Skeletal muscle tissue (tissue), 4 donors: ENCODE measurements around the gene FBXO28. TPM values are rescaled to one million over a fixed set of nuclear protein-coding genes. Genes with fewer than 3 reads are reported as not detected.
A peak's percentile ranks its signal among the peaks of the same experiment; 100 is the strongest.

ENCODE experiments used
- H3K27ac ChIP-seq: one replicate; pipeline ENCODE4 v1.7.0; 2013; ENCODE audit warnings: mild to moderate bottlenecking, low read depth, low read length, inconsistent platforms
- H3K27me3 ChIP-seq, 3 donors: one replicate each; pipeline ENCODE4 v1.7.0; 2013; ENCODE audit warnings: low read length in 3 of 3; ENCODE audit not compliant: control insufficient read depth in 3 of 3, insufficient read depth in 3 of 3
- H3K36me3 ChIP-seq, 3 donors: one replicate each; pipeline ENCODE4 v1.7.0; 2013; ENCODE audit warnings: low read length in 3 of 3; ENCODE audit not compliant: control insufficient read depth in 3 of 3, insufficient read depth in 3 of 3
- H3K4me1 ChIP-seq, 3 donors: one replicate each; pipeline ENCODE4 v1.7.0; 2013; ENCODE audit warnings: low read length in 3 of 3, mild to moderate bottlenecking in 3 of 3; ENCODE audit not compliant: control insufficient read depth in 3 of 3, insufficient read depth in 3 of 3
- H3K4me3 ChIP-seq, 3 donors: one replicate each; pipeline ENCODE4 v1.7.0; 2013; ENCODE audit warnings: low read length in 3 of 3
- H3K9ac ChIP-seq, 3 donors: one replicate each; pipeline ENCODE4 v1.7.0; 2013; ENCODE audit warnings: low read length in 3 of 3, mild to moderate bottlenecking in 3 of 3, moderate library complexity in 2 of 3, low read depth in 1 of 3
- H3K9me3 ChIP-seq, 3 donors: one replicate each; pipeline ENCODE4 v1.7.0; 2013; ENCODE audit warnings: low read length in 3 of 3; ENCODE audit not compliant: control insufficient read depth in 3 of 3
- total RNA-seq: library from RNA; depleted of rRNA; stranded (reverse); fragments of >200 nt; gene quantifications from one replicate; pipeline ENCODE4 v1.2.3, GENCODE V29; 2014
- donor health status: Osteomylitis.

The FBXO28 gene
- total RNA-seq, 1 donor from 2014 or later: 19.3 TPM

DNA sequence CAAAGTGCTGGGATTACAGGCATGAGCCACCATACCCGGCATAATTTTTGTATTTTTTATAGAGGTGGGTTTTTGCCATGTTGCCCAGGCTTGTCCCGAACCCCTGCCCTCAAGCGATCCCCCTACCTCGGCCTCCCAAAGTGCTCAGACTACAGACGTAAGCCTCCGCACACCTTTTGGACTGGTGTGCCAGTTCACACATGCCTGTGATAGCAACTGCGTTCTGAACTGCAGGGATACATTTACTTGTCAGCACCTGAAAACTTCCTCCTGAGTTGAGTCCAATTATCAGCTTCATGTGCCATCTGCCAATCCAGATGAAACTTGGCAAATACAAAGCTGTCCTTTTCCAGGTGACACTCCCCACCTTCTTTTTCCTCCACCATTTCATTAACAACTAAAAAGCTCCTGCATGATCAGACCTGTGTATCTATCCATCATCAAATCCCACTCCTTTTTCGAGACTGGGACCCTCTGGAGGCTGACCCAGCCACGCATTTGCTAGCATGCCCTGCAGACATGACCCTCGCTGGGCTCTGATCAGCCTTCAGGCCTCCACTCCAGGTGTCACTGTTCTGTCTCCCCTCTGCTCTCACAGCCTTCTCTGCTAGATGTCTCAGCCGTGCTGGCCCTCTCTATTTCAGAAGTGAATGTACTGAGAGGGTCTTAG, 67.0 kb downstream of the FBXO28 start:
- Histone ChIP-seq H3K9me3 (no peaks in the 10 kb centered on the region), H3K4me1 (peaks cover 9 to 15% (median 13%) of the 10 kb centered on the region in 3 donors), H3K9ac (no peak overlapping the region), H3K36me3 (no peaks in the 10 kb centered on the region), H3K4me3 (no peak overlapping the region), H3K27ac (no peak overlapping the region), H3K27me3 (no peaks in the 10 kb centered on the region)

DNA sequence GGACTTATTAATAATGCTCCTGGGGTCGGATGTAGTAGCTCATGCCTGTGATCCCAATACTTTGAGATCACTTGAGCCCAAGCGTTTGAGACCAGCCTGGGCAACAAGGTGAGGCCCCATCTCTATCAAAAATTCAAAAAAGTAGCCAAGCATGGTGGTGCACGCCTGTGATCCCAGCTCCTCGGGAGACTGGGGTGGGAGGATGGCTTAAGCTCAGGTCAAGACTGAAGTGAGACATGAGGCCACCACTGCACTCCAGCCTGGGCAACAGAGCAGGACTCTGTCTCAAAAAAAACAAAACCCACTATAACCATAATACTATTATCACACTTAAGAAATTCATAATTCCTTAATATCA, 67.5 kb downstream of the FBXO28 start:
- Histone ChIP-seq H3K27me3 (no peaks in the 10 kb centered on the region), H3K4me1 (peaks cover 9 to 15% (median 13%) of the 10 kb centered on the region in 3 donors), H3K9me3 (no peaks in the 10 kb centered on the region), H3K9ac (no peak overlapping the region), H3K36me3 (no peaks in the 10 kb centered on the region), H3K27ac (no peak overlapping the region), H3K4me3 (no peak overlapping the region)

DNA sequence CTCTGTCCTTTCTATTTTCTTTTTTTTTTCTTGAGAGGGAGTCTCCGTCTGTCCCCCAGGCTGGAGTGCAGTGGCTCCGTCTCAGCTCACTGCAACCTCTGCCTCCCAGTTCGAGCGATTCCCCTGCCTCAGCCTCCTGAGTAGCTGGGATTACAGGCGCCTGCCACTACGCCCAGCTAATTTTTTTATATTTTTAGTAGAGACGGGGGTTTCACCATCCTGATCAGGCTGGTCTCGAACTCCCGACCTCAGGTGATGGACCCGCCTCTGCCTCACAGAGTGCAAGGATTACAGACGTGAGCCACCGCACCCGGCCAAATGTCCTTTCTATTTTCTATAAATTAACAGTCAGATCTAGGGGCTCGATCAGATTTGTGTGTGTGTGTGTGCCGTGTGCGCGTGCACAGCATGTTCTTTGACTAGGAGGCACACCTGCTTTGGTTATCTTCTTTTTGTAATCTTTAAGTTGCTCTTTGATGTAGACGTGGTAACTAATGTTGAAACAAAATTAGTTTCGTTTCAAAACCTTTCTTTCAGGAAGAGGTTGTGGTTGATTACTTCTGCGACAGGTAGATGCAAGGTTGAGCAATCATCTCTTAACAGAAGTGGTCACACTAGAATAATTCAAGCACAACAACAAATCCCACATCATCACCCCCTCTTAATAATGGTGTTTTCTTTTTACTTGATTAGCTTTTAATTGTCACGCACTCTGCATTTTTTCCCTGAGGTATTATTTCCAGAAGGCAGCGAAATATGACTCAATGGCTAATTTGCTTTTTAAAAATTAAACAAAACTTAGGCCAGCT, 68.3 kb downstream of the FBXO28 start:
- Histone ChIP-seq H3K4me1 (peaks cover 9 to 15% (median 13%) of the 10 kb centered on the region in 3 donors), H3K4me3 (peak overlapping the region; percentile 75 to 92 (median 79)), H3K27ac (peak overlapping the region; percentile 88), H3K27me3 (no peaks in the 10 kb centered on the region), H3K36me3 (no peaks in the 10 kb centered on the region), H3K9ac (peak overlapping the region; percentile 57 to 93 (median 88)), H3K9me3 (no peaks in the 10 kb centered on the region)

DNA sequence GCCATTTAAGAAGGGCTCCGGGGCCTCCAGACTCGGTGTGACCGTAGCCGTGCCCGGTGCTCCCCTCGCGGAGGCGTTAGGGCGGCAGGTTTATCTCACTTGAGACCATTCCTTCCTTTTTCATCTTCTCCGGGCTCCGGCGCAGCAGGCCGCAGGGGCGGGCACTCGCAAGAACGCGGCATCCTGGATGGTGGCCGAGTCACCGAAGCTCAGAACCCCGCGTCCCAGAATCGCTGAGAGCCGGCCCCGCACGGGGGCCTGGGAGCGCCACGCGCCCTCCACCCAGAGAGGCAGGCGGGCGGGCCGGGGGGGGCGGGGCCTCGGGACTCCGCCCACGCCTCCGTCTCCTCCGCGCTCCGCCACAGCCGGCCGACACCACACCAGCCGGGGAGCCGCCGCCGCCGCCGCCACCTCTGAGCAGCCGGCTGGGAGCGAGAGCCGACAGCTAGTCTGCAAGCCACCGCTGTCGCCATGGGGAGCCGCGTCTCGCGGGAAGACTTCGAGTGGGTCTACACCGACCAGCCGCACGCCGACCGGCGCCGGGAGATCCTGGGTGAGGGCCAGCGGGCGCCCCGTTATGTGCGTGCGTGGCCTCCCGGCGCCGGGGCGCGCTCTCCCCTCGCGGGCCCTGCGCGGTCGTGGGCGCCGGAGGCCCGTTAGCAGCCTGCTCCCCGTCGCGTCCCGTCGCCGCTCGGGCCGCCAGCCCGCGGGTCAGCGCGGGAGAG, 69.1 kb downstream of the FBXO28 start, which contains the start of gene DEGS1:
Gene DEGS1, plus strand, starts transcription at position 375 of the 725 bp plus-strand sequence. Its CDS starts 97 bp downstream, at position 472.
- no peaks in the 10 kb centered on the region for H3K27me3 ChIP-seq
- peak within 1 kb of the TSS; percentile 85 to 92 (median 90) for H3K4me3 ChIP-seq
- peak within 1 kb of the TSS; percentile 81 to 93 (median 88) for H3K9ac ChIP-seq
- no peaks in the 10 kb centered on the region for H3K9me3 ChIP-seq
- H3K36me3 ChIP-seq: no peaks in the 10 kb centered on the region
- peaks cover 9 to 15% (median 13%) of the 10 kb centered on the region in 3 donors for H3K4me1 ChIP-seq
- H3K27ac ChIP-seq: peak within 1 kb of the TSS; percentile 88

DNA sequence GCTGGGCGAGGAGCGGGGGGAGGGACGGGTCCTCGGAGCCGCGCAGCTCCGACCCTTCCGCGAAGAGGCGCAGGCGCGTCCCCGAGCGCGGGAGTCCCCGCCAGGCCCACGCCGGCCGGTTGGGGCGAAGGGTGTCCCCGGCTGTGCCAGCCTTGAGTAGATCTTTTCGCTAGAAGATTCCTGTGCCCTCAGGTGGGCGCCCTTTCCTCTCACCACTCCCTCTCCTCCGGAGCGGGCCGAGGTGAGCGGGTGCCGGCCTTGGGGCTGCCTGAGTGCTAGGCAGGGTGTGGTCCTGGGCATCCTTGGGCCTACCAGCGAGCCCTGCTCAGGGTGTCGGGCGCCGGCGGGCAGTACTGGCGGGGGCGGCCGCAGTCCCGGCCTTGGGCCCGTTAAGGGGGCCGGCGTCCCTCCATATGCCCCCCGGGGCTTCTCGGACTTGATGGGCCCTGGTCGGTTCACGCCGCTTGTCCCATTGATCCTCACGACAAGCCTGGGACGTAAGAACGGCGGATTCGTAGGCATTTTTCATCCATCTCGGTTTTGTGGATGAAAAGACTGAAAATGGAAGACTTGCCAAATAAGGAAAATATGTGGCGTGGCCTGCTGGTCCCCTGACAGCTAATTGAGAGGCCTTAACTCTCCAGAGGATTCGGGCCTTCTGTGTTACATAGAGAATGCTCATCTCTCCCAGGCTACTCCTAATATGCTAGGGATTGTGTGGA, 69.8 kb downstream of the FBXO28 start:
- no peaks in the 10 kb centered on the region for H3K9me3 ChIP-seq
- H3K27me3 ChIP-seq: no peaks in the 10 kb centered on the region
- H3K4me1 ChIP-seq: peaks cover 9 to 15% (median 13%) of the 10 kb centered on the region in 3 donors
- H3K36me3 ChIP-seq: no peaks in the 10 kb centered on the region
- peak overlapping the region; percentile 81 to 93 (median 88) for H3K9ac ChIP-seq
- peak overlapping the region; percentile 88 for H3K27ac ChIP-seq
- H3K4me3 ChIP-seq: peak overlapping the region; percentile 85 to 92 (median 90)

DNA sequence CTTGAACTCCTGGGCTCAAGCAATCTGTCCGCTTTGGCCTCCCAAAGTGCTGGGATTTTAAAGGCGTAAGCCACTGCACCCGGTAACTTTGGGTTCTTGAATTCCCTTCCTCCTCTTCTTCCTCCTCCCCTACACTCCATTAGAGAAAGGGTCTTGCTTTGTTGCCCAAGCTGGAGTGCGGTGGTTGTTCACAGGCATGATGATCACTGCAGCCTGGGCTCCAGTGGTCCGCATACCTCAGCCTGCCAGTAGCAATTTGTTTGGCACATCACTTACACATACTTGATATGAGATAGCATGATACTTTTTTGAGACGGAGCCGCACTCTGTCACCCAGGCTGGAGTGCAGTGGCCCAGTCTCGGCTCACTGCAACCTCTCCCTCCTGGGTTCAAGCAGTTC, 71.3 kb downstream of the FBXO28 start:
- Histone ChIP-seq H3K9ac (peak overlapping the region in 1 of 3 donors; percentile 60), H3K4me3 (peak overlapping the region in 1 of 3 donors; percentile 22), H3K27ac (no peak overlapping the region), H3K27me3 (no peaks in the 10 kb centered on the region), H3K9me3 (no peaks in the 10 kb centered on the region), H3K36me3 (peaks cover 0 to 3% (median 0%) of the 10 kb centered on the region in 3 donors), H3K4me1 (peaks cover 9 to 15% (median 13%) of the 10 kb centered on the region in 3 donors)

DNA sequence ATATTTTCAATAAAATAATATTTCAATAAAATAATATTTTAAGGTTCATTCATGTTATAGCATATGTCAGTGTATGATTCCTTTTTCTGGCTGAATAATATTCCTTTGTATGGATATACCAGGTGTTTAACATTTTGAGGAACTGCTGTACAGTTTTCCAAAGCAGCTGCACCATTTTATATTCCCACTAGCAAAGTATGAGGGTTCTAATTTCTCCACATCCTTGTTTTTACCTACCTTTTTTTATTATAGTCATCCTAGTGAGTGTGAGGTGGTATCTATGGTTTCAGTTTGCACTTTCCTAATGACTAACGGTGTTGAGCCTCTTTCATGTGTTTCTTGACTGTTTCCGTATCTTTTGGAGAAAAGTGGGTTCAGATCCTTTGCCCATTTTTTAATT, 74.4 kb downstream of the FBXO28 start:
- Histone ChIP-seq H3K4me3 (no peak overlapping the region), H3K27ac (no peak overlapping the region), H3K9me3 (no peaks in the 10 kb centered on the region), H3K27me3 (no peaks in the 10 kb centered on the region), H3K4me1 (peaks cover 9% of the 10 kb centered on the region in 3 donors), H3K9ac (no peak overlapping the region), H3K36me3 (peaks cover 4 to 13% (median 10%) of the 10 kb centered on the region in 3 donors)

DNA sequence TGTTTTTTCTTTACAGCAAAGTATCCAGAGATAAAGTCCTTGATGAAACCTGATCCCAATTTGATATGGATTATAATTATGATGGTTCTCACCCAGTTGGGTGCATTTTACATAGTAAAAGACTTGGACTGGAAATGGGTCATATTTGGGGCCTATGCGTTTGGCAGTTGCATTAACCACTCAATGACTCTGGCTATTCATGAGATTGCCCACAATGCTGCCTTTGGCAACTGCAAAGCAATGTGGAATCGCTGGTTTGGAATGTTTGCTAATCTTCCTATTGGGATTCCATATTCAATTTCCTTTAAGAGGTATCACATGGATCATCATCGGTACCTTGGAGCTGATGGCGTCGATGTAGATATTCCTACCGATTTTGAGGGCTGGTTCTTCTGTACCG, 75.7 kb downstream of the FBXO28 start:
- Histone ChIP-seq H3K4me1 (peaks cover 1 to 4% (median 3%) of the 10 kb centered on the region in 3 donors), H3K27ac (no peak overlapping the region), H3K9ac (no peak overlapping the region), H3K4me3 (no peak overlapping the region), H3K27me3 (no peaks in the 10 kb centered on the region), H3K9me3 (no peaks in the 10 kb centered on the region), H3K36me3 (peaks cover 4 to 15% (median 12%) of the 10 kb centered on the region in 3 donors)

DNA sequence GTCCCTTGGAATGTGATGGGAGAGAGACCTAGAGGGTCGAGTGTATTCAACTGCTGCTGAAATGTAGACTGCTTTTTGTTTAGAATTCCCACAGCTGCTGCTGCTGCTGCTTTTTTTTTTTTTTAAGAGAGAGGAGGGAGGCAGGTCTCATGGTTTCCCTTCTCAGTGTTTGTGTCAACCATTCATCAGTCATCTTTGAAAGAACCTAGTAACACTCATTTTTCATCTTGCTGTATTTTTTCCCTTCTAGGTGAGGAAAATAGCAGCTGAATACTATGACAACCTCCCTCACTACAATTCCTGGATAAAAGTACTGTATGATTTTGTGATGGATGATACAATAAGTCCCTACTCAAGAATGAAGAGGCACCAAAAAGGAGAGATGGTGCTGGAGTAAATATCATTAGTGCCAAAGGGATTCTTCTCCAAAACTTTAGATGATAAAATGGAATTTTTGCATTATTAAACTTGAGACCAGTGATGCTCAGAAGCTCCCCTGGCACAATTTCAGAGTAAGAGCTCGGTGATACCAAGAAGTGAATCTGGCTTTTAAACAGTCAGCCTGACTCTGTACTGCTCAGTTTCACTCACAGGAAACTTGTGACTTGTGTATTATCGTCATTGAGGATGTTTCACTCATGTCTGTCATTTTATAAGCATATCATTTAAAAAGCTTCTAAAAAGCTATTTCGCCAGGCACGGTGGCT, 78.3 kb downstream of the FBXO28 start:
- Histone ChIP-seq H3K27me3 (no peaks in the 10 kb centered on the region), H3K36me3 (peaks cover 4 to 15% (median 12%) of the 10 kb centered on the region in 3 donors), H3K9me3 (no peaks in the 10 kb centered on the region), H3K4me1 (no peaks in the 10 kb centered on the region), H3K27ac (no peak overlapping the region), H3K4me3 (no peak overlapping the region), H3K9ac (no peak overlapping the region)
